ENCODE data around the gene SCN1B.

DNA sequence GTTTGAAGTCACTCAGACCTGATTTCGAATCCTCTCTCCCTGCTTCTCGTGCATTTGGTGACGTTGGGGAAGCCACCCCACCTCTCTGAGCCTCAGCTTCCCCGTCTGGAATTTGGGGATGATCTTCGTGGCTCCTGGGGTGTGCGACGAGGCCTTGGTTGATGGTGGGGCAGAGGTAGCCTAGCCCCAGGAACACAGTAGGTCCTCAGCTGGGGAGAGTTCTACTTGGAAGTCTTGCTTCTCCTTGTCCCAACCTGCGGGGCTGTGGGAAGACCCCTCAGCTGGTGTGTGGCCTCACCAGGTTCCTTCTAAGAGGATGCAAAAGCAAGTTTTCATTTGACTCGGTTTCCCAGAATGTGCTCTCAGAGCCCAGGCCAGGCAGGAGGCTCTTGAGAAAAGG is 24.4 kb downstream of the SCN1B start:
- TF ChIP-seq, protein P1, sequence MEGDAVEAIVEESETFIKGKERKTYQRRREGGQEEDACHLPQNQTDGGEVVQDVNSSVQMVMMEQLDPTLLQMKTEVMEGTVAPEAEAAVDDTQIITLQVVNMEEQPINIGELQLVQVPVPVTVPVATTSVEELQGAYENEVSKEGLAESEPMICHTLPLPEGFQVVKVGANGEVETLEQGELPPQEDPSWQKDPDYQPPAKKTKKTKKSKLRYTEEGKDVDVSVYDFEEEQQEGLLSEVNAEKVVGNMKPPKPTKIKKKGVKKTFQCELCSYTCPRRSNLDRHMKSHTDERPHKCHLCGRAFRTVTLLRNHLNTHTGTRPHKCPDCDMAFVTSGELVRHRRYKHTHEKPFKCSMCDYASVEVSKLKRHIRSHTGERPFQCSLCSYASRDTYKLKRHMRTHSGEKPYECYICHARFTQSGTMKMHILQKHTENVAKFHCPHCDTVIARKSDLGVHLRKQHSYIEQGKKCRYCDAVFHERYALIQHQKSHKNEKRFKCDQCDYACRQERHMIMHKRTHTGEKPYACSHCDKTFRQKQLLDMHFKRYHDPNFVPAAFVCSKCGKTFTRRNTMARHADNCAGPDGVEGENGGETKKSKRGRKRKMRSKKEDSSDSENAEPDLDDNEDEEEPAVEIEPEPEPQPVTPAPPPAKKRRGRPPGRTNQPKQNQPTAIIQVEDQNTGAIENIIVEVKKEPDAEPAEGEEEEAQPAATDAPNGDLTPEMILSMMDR (IDR thresholded peaks at IDR 0.05; ENCODE audit: poor library complexity, severe bottlenecking): no peak
- TF ChIP-seq, protein P2, sequence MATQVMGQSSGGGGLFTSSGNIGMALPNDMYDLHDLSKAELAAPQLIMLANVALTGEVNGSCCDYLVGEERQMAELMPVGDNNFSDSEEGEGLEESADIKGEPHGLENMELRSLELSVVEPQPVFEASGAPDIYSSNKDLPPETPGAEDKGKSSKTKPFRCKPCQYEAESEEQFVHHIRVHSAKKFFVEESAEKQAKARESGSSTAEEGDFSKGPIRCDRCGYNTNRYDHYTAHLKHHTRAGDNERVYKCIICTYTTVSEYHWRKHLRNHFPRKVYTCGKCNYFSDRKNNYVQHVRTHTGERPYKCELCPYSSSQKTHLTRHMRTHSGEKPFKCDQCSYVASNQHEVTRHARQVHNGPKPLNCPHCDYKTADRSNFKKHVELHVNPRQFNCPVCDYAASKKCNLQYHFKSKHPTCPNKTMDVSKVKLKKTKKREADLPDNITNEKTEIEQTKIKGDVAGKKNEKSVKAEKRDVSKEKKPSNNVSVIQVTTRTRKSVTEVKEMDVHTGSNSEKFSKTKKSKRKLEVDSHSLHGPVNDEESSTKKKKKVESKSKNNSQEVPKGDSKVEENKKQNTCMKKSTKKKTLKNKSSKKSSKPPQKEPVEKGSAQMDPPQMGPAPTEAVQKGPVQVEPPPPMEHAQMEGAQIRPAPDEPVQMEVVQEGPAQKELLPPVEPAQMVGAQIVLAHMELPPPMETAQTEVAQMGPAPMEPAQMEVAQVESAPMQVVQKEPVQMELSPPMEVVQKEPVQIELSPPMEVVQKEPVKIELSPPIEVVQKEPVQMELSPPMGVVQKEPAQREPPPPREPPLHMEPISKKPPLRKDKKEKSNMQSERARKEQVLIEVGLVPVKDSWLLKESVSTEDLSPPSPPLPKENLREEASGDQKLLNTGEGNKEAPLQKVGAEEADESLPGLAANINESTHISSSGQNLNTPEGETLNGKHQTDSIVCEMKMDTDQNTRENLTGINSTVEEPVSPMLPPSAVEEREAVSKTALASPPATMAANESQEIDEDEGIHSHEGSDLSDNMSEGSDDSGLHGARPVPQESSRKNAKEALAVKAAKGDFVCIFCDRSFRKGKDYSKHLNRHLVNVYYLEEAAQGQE (IDR thresholded peaks at IDR 0.05; ENCODE audit: borderline replicate concordance): no peak
- TF ChIP-seq EZH2 (IDR thresholded peaks at IDR 0.05; ENCODE audit: borderline replicate concordance, insufficient read depth, low read length, poor library complexity, severe bottlenecking): no peak
- TF ChIP-seq POLR2AphosphoS5 (IDR thresholded peaks at IDR 0.05): no peak
- TF ChIP-seq RAD21 (conservative IDR thresholded peaks at IDR 0.05): no peak
- no peak for TF ChIP-seq TAF1 (IDR thresholded peaks at IDR 0.05; ENCODE audit: low read depth)
- TF ChIP-seq EP300 (conservative IDR thresholded peaks at IDR 0.05; ENCODE audit: poor library complexity, severe bottlenecking): no peak
- TF ChIP-seq MXI1 (conservative IDR thresholded peaks at IDR 0.05; ENCODE audit: poor library complexity, severe bottlenecking): no peak

Data from neural cell (in vitro differentiated cells).